ENCODE measurements around the gene NFATC1. TPM values are rescaled to one million over a fixed set of nuclear protein-coding genes. Genes with fewer than 3 reads are reported as not detected.

Gene NFATC1
- total and polyA plus RNA-seq, 2 experiments from 2014 or later = 4.2 to 11.3 TPM

DNA sequence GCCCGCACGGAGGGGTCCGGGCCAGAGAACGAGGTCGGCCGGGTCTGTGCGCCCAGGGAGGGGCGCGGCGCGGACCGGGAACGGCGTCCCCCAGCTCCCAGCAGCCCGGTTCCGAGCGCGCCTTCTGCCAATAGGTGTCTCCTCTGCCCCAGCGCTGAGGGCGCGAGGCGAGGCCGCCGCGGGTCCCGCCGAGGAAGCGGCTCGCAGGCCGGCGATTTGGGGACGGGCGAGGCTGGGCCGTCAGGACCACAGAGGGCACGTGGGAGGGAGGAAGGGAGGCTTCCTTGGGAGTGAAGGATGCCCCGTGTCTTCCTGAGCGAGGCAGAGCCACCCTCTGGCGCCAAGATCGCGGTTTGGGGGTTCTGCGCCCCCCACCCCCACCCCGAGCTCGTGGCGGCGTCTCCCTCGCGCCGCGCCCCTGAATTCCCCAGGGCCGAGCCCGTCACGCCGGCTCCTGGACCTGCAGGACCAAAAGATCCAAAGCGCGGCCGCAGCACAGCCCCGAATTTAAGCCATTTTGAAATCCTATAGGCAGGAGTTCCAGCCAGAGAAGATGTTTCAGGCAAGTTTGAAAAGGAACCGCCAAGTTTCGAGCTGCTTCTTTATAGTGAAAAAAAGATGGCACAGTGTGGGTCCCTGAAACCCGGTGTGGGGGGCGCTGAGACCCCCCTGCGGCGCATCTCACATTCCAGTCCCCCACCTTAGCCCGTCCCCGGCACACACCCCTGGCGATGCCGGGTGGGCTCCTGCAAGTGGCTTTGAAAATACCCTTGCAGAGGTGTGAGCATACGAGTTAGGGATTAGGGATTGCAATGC is 909 bp downstream of the NFATC1 start:
- peaks cover 25% of the 10 kb centered on the region for H3K4me1 ChIP-seq (ENCODE audit: insufficient read depth)

DNA sequence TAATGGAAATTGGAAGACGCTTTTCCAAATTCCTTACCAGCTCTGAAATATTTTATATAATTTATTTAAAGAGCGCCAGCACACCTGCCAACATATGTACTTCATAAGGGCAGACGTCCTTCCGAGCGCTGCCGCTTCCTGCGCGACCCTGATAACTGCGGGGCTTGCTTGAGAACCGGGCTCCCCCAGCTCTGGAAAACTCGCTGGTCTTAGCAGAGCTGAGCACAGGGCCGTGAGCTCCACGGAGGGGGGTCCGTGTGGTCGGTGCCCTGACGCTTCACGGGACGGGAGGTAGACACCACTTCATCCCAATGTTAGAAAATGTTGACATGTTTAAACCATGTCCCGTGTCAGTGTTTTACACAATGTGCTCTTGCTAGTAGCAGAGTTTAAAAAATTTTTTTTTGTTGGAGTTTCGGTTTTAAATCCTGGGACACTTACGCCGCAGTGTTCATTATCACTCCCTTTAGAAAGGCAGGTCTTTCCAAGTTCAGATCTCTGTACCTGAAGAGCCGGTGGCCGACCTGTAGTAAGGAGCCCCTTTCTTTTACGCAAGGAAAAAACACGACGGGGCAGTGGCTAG is 1.6 kb downstream of the NFATC1 start:
- TF ChIP-seq EZH2phosphoT487 (IDR thresholded peaks at IDR 0.05; ENCODE audit: low read depth, severe bottlenecking, unreplicated experiment) (no peak), EZH2 (IDR thresholded peaks at IDR 0.05; ENCODE audit: borderline replicate concordance) (no peak)
- TF ChIP-seq, protein P1, sequence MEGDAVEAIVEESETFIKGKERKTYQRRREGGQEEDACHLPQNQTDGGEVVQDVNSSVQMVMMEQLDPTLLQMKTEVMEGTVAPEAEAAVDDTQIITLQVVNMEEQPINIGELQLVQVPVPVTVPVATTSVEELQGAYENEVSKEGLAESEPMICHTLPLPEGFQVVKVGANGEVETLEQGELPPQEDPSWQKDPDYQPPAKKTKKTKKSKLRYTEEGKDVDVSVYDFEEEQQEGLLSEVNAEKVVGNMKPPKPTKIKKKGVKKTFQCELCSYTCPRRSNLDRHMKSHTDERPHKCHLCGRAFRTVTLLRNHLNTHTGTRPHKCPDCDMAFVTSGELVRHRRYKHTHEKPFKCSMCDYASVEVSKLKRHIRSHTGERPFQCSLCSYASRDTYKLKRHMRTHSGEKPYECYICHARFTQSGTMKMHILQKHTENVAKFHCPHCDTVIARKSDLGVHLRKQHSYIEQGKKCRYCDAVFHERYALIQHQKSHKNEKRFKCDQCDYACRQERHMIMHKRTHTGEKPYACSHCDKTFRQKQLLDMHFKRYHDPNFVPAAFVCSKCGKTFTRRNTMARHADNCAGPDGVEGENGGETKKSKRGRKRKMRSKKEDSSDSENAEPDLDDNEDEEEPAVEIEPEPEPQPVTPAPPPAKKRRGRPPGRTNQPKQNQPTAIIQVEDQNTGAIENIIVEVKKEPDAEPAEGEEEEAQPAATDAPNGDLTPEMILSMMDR (IDR thresholded peaks at IDR 0.05; ENCODE audit: poor library complexity) = no peak
- Histone ChIP-seq H3K27me3 (peaks cover 52% of the 10 kb centered on the region), H3K4me1 (ENCODE audit: insufficient read depth) (peaks cover 25% of the 10 kb centered on the region)

More for the DNA sequence above, 909 bp downstream of the NFATC1 start:
- peak; percentile 45 for TF ChIP-seq EZH2 (IDR thresholded peaks at IDR 0.05; ENCODE audit: borderline replicate concordance)
- TF ChIP-seq, protein P1 (IDR thresholded peaks at IDR 0.05; ENCODE audit: poor library complexity) = peak; percentile 20
- TF ChIP-seq EZH2phosphoT487 (IDR thresholded peaks at IDR 0.05; ENCODE audit: low read depth, severe bottlenecking, unreplicated experiment) = peak; percentile 38
- Histone ChIP-seq H3K36me3 (replicated peaks; ENCODE audit: insufficient read depth, low read depth) (no peaks in the 10 kb centered on the region), H4K20me1 (ENCODE audit: insufficient read depth, poor library complexity, severe bottlenecking) (no peaks in the 10 kb centered on the region), H3K4me3 (peak overlapping the region; percentile 15), H3K79me2 (no peaks in the 10 kb centered on the region), H3K9me2 (replicated peaks; ENCODE audit: insufficient read depth) (no peaks in the 10 kb centered on the region), H3K4me2 (peak overlapping the region; percentile 88), H3K27me3 (peaks cover 59% of the 10 kb centered on the region), H3K27ac (no peak overlapping the region), H2AFZ (no peak overlapping the region), H3K9me3 (ENCODE audit: low read depth) (no peaks in the 10 kb centered on the region)
- DNase-seq (ENCODE audit: low spot score) = peak; percentile 68
- 4% methylated on average over 49 of the region's 68 CpGs for WGBS (ENCODE audit: low lambda C conversion rate, missing lambda C conversion rate)

DNA sequence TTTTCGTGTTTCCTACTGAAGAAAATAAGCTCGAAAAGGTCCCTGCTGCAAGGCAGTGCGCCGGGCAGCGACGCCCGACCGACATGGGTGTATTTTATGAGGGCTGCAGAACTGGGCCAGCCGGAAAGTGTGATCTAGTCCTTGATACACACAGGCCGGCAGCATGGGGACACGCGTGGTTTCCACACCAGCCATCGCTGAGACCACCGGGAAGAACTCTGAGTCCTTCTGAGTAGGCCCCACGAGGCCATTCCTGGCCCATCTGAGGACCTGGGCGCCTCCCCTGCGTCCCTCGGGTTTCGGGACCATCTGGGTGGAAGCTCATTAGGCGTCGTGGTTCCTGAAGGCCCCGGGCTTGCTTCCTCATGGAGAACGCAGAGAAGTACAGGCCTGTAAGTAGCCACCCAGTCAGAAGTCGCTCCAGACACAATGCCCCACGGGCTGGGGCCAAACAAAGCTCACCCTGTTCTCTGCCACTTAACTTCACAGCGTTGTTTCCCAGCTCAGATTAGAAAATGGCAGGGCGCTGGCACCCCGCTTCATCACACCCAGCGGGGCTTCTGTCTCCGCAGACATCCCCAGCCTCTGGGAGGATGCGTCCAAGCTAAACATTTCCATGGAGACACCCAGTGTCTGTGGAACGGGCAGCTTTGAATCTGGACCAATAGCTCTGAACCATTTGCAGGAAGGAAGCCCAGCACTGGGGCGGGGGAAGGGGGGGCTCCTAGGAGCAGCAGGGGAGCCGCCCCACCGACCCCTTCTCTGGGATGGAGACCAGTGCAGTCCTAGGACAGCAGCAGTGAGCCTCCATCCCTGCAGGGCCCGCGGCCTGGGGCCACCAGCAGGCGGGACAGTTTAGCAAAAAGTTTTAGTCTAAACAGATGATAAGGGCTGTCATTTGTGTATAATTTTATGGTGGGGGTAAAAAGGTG is 2.4 kb downstream of the NFATC1 start:
- no peak for DNase-seq (ENCODE audit: low spot score)
- peaks cover 44% of the 10 kb centered on the region for H3K27me3 ChIP-seq

More for the DNA sequence above, 1.6 kb downstream of the NFATC1 start:
- Histone ChIP-seq H3K9me2 (replicated peaks; ENCODE audit: insufficient read depth) (no peaks in the 10 kb centered on the region), H2AFZ (no peak overlapping the region), H4K20me1 (ENCODE audit: insufficient read depth, poor library complexity, severe bottlenecking) (no peaks in the 10 kb centered on the region), H3K9me3 (ENCODE audit: low read depth) (no peaks in the 10 kb centered on the region), H3K36me3 (replicated peaks; ENCODE audit: insufficient read depth, low read depth) (no peaks in the 10 kb centered on the region), H3K79me2 (no peaks in the 10 kb centered on the region), H3K4me3 (no peak overlapping the region), H3K4me2 (peak overlapping the region; percentile 88), H3K27ac (no peak overlapping the region)
- no peak for DNase-seq (ENCODE audit: low spot score)
- WGBS (ENCODE audit: low lambda C conversion rate, missing lambda C conversion rate) = 46% methylated on average over 23 of the region's 27 CpGs

More for the DNA sequence above, 2.4 kb downstream of the NFATC1 start:
- H3K9me3 ChIP-seq (ENCODE audit: low read depth) = no peaks in the 10 kb centered on the region
- no peaks in the 10 kb centered on the region for H4K20me1 ChIP-seq (ENCODE audit: insufficient read depth, poor library complexity, severe bottlenecking)
- no peak for TF ChIP-seq EZH2 (IDR thresholded peaks at IDR 0.05; ENCODE audit: borderline replicate concordance)
- TF ChIP-seq, protein P1 (IDR thresholded peaks at IDR 0.05; ENCODE audit: poor library complexity) = no peak
- TF ChIP-seq EZH2phosphoT487 (IDR thresholded peaks at IDR 0.05; ENCODE audit: low read depth, severe bottlenecking, unreplicated experiment) = no peak
- H3K4me1 ChIP-seq (ENCODE audit: insufficient read depth) = peaks cover 24% of the 10 kb centered on the region
- no peak overlapping the region for H3K4me2 ChIP-seq
- WGBS (ENCODE audit: low lambda C conversion rate, missing lambda C conversion rate) = 76% methylated on average over 37 of the region's 38 CpGs
- no peak overlapping the region for H3K4me3 ChIP-seq
- no peaks in the 10 kb centered on the region for H3K9me2 ChIP-seq (replicated peaks; ENCODE audit: insufficient read depth)
- no peaks in the 10 kb centered on the region for H3K36me3 ChIP-seq (replicated peaks; ENCODE audit: insufficient read depth, low read depth)
- H2AFZ ChIP-seq = no peak overlapping the region
- H3K79me2 ChIP-seq = no peaks in the 10 kb centered on the region
- H3K27ac ChIP-seq = no peak overlapping the region
